C4-2B (cell line): Measurements from ENCODE around the gene PLXNA4.

ENCODE experiments used
- H3K27ac ChIP-seq: fragments of 450-650 bp; 2 replicates; pipeline ENCODE4 v1.5.1; 2017
- CTCF ChIP-seq: fragments of 450-650 bp; conservative IDR thresholded peaks from 2 replicates; pipeline ENCODE4 v1.5.1; 2017; ENCODE audit warnings: mild to moderate bottlenecking
- ZFX ChIP-seq: fragments of 450-650 bp; IDR thresholded peaks from 2 replicates; pipeline ENCODE4 v1.6.1; 2017

Gene PLXNA4

DNA sequence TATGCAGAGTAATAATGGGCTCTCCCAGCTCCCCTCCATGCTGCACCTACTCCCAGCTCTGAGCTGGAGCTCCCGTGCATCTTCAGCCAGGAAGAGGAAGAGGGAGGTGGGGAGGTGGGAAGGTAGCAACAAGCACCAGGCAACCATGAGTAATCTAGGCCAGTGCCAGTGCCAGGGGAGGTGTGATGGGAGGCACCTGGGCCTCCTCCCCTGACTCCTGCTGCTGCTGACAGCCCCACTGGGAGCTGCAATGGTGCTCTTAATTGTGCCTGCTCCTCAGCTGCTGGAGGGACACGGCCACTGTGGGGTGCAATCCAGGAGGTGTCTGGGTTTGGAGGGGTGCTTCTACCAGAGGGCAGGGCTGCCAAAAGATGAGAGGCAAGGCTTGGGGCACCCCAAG, 243.0 kb downstream of the PLXNA4 start:
- no peak overlapping the region for H3K27ac ChIP-seq
- no peak for TF ChIP-seq ZFX
- TF ChIP-seq CTCF = no peak

- no peak for TF ChIP-seq ZFX
- TF ChIP-seq CTCF = no peak
- H3K27ac ChIP-seq = no peak overlapping the region
Measured at GRCh38 chr7:132328760-132329159, 247.5 kb downstream of the PLXNA4 start.

- H3K27ac ChIP-seq = no peak overlapping the region
- TF ChIP-seq CTCF (no peak), ZFX (no peak)
Measured at GRCh38 chr7:132328047-132328620, 248.1 kb downstream of the PLXNA4 start.

DNA sequence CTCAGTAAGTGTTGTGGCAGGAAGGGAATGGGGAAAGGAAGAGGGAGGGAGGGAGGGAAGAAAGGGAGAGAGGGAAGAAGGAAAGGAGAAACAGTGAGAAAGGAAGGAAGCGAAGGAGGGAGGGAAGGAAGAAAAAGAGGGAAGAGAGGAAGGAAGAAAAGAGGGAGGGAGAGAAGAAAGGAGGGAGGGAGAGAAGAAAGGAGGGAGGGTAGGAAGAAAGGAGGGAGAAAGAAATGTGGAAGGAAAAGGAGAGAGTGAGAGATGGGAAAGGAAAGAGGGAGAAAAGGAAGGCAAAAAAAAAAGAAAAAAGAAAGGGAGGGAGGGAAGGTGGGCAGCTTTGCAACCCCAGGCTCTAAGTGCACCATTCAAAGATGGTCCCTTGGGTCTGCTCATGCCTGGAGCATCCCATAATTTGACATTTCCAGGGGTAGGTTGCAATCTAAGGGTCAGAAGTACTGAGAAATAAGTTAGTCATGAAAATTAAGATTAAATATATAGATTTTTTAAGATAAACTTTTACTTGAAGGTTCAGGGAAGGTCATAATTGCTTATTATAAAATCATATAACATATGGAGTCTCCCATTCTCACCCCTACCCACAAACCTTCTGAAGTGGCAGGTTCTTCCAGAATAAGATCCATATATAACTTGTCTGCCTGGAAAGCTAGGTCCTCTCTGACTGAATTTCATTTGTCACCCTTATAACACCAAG, 249.2 kb downstream of the PLXNA4 start:
- no peak overlapping the region for H3K27ac ChIP-seq
- TF ChIP-seq ZFX = no peak
- no peak for TF ChIP-seq CTCF

DNA sequence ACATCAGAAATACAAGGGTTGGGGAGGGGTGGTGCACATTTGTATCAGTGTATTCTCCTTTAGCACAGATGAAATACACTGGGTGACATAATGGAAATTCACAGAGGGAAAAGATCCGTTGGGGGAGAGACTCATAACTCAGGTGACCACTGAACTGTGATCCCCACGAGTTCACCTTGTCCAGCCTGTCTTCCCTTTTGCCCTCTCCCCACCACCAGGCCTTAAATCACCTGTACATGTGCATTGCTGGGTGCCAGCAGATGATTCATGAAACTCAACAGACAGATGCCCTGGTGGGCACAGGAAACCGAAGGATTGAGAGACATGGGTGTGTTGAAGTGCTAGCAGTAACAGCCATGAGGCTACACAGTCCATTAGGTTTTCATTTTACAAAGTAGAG, 253.3 kb downstream of the PLXNA4 start:
- TF ChIP-seq ZFX = no peak
- TF ChIP-seq CTCF = no peak
- no peak overlapping the region for H3K27ac ChIP-seq

DNA sequence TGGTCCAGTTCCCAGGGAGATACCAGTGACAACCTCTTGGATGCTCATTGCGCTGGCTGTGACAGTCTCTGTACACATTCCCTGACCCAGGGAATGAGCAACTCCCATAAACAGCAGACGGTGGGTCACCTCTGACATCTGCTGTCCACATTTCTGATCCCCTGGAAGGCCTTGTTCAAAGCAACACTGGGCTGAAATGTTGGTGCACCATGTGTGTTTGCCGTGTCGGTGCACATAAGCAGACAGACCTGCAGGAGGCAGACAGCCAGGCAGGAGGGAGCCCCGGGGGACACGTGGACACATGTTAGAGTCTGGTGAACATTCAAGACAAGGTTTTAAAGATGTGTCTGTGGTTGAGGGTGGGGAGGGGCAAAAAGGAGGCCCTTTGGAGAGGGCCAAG, 254.9 kb downstream of the PLXNA4 start:
- H3K27ac ChIP-seq = no peak overlapping the region
- TF ChIP-seq CTCF (no peak), ZFX (no peak)

DNA sequence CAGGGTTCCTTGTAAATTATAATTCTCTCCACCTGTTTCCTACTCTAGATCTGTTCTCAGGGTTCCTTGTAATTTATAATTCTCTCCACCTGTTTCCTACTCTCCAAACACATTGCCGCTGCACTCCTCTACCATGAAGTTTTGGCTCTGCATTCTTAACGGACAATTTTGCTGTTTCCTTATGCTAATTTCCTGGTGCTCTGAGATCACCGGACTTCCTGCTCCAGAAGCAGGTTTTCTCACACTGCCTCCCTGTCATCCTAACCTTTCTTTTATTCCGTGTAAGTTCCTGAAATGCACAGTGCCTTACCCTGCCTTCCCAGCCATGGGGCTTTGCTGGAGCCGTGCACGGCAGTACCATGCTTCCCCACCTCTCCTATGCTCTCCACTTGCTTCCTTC, 256.8 kb downstream of the PLXNA4 start:
- TF ChIP-seq ZFX (no peak), CTCF (no peak)
- no peak overlapping the region for H3K27ac ChIP-seq
